HG03342 (cell line): ENCODE data around the gene SOX6.
"Not testable (repeated sequence)": the region's sequence is repeated elsewhere in the genome, so short reads cannot be mapped to it uniquely, and the experiment has no call there.

Source experiments
- ATAC-seq: cut with Tn5 transposase; IDR thresholded peaks from one replicate; pipeline ENCODE4 v1.9.1; 2021; ENCODE audit warnings: mild to moderate bottlenecking, moderate library complexity; ENCODE audit not compliant: unreplicated experiment

The SOX6 gene

DNA sequence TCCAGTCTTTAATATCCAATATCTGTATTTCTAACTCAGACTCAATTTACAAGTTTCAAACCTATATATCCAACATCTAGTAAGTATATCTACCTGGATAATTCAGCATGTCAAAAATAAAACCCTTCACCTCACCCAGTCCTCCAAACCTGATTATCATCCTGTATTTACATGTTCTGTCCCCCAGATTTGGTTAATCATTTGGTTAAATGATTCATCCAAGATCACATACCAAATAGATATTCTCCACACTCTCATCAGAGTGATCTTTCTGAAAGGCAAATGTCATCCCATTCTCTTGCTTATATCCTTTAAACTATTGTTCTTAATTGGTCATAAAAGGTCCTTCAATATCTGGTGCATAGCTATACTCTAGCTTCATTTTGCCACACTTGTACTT lies 199.0 kb downstream of the SOX6 start:
- ATAC-seq, result no peak

DNA sequence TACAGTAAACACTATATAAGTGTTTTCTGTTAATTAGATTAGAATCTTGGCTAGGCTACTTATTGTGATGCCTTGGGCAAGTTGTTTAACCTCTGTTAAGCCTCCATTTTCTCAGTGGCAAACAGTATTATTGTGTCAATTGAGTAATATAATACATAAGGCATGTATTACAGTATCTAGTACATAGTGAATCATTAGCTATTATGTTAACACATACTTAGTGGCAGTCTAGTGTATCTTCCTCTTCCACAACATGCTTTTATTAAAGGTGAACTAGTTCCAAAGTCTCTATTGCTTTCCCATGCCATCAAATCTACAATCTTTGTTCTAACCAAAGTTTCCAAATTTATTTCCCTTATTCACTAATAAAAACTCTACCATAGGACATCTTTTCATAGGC lies 200.9 kb downstream of the SOX6 start:
- ATAC-seq, result no peak

DNA sequence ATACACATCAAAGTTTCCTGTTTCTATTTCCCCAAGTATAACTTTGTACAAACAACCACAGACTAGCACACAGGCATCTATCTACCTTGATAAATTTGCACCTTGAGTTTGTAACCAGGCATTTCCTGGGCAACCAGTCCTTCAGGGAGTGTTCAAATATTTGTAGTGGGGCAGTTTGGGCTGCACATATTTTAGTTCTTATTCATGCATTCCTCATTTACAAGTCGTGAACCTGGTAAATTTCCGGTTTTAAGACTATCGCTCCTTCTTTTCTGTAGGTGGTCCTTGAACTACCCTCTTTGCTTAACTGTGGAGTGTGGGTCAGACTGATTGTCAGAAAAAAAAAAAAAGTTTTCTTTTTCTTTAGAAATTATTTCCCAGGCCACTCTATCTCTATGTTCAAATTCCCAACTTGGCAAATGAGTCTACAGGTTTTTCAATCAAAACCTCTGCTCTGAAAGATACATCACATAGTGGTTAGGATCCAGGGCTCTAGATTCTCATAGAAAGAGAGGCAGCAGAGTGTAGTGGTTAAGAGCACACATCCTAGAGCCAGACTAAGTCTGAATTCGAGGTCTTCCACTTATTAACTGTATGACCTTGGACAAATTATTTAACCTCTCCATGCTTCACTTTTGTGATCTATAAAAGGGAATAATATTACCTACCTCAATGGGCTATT lies 201.5 kb downstream of the SOX6 start:
- no peak for ATAC-seq

DNA sequence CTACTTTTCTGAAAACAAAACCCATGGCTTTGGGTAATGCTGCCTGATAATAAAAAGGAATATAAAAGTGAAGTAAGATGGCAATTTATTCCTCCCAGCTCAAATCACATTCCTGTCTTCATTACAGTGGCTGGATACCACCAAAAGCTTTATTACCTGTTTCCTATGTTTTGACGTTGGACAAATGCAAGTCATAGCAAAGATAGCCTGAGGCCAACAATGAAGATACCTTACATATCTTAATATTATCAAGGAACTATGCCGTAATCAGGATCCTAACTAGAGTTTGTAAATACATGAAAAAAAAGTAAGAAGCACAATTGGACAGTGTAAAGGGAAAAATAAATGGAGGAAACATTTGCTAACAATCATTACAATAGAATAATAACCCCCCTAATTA lies 202.4 kb downstream of the SOX6 start:
- no peak for ATAC-seq

DNA sequence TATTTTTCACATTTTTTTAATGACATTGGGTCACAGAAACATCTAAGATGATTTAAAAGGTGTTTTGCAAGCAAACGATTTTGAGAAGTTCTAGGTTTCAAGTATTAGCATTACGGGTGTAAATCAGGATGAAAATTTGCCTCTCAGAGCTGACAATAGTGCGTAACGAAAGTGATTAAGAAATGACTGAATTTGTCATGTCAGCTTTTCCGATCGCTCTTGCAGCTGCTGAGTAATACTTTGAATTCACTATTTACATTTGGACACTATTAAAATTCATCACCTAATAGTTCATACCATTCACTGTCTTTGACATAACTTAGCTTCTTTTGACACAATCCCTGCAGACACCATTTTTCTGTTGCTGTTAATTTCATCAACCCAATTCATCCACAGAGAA lies 205.2 kb downstream of the SOX6 start:
- ATAC-seq, result no peak

DNA sequence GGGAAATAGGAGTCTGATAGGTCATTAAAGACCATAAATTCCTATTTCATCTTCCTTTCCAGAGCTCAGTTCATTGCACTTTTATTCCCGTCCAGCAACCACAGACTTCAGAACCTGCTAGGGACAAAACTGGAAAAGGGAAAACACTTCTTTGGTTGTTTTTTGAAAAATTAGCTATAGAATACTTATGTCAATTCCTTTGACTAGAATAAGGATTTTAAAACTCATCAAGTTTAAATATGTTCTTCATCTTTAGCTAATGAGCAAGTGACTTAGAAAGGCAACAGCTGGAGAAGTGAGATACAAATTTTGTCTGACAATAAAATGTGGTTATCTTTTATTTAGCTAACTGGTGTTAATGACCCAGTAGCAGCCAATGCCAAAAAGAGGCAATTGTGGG lies 206.9 kb downstream of the SOX6 start:
- no peak for ATAC-seq

DNA sequence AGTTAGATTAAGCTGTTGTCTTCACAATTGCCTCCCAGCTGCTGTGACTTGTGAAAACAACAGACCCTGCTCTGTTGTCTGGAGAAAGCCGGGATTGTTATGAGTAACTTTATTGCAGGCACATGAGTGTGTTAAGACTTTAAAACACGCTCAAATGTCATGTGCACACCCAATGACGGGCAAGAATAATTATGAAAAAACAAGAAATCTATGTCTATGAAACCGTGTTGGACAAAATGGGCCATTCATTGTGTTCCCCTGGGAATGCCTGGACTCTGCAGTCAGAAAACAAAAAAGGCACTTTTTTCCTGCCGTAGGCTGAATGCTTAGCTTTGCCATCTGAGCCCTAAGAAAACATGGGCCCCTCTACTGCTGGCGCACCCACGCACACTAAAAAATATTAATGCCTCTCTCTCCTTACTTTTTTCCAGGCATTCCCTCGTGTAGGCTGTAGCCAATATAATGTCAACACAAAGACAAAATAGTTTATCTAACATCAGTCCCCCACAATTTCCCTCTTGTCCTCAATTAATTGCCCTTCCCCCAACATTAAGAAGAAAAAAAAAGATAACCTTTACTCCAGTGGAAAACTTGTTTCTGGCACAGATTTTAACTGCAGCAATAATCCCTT lies 207.9 kb downstream of the SOX6 start:
- ATAC-seq, result no peak

DNA sequence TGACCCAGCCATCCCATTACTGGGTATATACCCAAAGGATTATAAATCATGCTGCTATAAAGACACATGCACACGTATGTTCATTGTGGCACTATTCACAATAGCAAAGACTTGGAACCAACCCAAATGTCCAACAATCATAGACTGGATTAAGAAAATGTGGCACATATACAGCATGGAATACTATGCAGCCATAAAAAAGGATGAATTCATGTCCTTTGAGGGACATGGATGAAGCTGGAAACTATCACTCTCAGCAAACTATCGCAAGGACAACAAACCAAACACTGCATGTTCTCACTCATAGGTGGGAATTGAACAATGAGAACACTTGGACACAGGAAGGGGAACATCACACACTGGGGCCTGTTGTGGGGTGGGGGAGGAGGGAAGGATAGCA lies 209.4 kb downstream of the SOX6 start:
- ATAC-seq, result not testable (repeated sequence)

DNA sequence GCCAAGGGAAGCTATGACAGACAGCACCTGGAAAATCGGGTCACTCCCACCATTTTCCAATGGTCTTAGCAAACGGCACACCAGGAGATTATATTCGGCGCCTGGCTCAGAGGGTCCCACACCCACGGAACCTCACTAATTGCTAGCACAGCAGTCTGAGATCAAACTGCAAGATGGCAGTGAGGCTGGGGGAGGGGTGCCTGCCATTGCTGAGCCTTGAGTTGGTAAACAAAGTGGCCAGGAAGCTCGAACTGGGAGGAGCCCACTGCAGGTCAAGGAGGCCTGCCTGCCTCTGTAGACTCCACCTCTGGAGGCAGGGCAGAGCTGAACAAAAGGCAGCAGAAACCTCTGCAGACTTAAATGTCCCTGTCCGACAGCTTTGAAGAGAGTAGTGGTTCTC lies 214.7 kb downstream of the SOX6 start:
- not testable (repeated sequence) for ATAC-seq

DNA sequence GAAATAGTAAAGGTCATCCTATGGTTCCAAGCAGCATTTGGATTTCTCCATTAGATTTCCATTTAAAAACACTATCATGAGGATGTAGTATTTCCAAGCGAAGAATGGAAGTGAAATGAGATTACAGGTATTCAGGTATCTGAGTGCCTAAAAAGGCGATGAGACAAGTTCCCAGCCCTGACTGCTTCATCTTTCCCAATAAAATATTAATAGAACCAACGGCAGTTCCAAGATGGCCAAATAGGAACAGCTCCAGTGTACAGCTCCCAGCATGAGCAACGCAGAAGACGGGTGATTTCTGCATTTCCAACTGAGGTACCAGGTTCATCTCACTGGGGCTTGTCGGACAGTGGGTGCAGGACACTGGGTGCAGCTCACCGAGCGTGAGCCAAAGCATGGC lies 215.2 kb downstream of the SOX6 start:
- not testable (repeated sequence) for ATAC-seq

DNA sequence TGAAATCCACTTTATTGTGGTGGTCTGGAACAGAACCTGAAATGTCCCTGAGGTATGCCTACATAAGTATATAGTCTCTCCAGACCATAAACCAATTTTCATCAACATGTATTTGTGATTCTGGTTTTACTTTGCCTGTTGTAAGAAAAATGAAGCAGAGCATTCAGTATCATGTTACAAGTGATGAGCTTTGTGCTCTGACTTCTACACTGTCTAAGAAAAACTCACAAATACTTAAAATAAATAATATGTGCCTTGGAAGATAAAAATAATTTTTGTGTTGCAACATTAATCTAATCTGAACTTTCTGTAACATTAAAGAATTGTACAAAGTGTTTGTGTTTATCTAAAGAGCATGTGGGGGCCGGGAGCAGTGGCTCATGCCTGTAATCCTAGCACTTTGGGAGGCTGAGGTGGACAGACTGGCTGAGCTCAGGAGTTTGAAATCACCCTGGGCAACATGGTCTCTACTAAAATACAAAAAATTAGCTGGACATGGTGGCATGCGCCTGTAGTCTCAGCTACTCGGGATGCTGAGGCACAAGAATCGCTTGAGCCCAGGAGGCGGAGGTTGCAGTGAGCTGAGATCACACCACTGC lies 219.5 kb downstream of the SOX6 start:
- no peak for ATAC-seq

DNA sequence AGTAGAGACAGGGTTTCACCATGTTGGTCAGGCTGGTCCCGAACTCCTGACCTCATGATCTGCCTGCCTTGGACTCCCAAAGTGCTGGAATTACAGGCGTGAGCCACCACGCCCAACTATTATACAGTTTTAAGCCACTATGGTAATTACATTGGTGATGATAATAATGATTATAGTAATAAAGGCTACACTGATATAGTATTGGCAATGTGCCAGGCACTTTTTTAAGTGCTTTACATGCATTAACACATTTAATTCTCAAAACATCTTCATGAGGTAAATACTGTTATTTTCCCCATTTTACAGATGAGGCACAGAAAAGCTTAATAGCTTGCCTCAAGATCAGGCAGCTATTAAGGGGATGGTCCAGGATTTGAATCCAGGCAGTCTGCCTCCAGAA lies 222.5 kb downstream of the SOX6 start:
- ATAC-seq, result no peak

DNA sequence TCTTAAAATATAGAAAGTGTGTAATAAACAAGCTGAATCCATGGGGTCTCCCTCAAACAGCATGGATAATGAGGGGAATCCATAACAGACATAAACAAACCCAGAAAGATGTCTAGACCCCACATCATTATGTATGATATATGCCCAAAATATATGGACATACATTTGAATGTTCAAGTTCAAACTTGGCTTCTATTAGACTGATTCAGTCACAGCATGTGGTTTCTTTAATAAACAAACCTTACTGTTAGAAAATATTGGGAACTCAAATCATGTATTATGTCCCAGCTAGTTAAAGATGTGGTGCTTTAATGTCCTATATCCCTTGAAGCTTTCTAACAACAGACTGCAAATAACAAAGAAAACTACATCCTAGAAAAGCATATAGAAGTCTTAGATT lies 228.6 kb downstream of the SOX6 start:
- no peak for ATAC-seq

DNA sequence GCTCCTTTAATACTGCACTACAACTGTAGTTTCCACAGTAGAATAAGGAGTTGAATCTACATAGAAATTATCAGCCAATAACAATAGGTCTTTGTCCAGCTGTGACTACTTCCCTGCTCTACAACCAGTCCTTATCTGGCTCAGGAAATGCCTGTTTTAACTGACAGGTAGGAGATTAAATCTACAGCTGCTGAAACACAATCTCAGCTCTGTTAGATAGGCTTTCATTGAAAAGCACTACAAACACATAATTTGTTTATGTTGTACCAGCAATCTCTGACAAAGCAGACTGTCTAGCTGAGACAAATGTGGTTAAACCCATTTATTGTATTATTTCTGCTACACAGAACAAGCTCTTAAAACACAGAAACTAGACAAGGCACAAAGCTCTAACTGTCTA lies 230.0 kb downstream of the SOX6 start:
- no peak for ATAC-seq

DNA sequence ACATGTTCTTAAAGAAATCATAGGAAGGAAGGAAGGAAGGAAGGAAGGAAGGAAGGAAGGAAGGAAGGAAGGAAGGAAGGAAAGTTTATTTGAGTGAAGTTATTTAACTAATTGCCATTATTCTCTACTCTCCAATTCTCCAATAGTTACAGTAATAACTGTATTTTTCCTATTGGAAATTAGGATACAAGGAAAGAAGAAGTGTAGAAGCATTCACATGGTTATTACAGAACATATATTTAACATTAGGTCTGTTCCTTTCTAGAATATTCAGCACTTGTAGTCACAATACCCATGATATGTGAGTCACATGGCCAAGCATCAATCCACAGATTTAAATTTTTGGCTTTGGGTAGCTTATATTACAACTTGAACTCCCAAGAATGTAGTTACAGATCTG lies 230.6 kb downstream of the SOX6 start:
- ATAC-seq, result no peak

DNA sequence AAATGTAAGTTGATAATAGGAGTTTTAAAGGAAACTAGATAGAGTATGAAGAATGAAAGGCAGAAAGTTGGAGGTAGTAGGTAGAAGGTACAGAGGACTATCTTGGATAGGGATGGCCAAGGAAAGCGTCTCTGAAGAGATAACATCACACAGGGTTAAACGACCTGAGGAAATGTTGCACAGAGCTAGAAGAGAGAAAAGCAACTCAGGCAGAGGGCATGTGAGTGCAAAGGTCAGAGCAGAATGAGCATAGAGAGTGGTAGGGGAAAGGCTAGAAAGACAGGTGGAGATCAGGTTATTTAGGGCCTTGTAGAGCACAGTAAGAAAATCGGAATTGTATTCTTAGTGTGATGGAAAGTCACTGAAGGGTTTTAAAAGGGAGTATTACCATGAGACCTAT lies 232.0 kb downstream of the SOX6 start:
- no peak for ATAC-seq

DNA sequence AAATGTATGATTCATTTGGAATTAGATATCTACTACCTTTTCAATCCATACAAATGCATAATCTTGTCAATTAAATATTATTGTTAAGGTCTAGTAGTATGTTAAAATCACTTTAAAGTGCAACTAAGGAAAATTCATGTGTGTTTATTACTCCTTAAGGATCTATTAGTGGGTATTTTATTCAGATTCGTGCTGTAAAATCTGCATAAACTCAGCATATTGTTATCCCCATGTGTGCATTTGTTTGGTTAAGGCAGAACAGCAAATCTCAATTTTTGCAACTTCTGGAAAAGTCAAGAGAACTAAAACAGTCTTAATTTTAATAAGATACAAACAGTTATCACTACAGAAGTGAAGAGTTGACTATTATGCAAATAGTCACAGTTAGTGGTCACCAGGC lies 234.5 kb downstream of the SOX6 start:
- ATAC-seq, result no peak

DNA sequence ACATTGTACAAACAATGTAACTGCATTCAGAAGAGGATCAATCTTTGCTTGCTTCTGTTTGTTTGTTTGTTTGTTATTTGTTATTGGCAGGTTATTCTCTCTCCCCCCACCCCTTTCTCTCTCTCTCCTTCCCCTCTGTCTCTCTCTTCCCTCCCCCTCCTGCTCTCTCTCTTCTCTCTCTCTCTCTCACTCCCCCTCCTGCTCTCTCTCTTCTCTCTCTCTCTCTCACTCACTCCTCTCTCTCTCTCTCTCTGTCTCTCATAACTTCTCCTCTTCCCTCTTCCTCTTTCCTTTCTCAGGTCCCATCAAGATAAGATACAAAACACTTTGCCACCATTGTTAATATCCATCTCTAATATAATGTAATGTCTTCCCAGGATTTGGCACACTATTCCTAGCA lies 236.3 kb downstream of the SOX6 start:
- ATAC-seq, result no peak

DNA sequence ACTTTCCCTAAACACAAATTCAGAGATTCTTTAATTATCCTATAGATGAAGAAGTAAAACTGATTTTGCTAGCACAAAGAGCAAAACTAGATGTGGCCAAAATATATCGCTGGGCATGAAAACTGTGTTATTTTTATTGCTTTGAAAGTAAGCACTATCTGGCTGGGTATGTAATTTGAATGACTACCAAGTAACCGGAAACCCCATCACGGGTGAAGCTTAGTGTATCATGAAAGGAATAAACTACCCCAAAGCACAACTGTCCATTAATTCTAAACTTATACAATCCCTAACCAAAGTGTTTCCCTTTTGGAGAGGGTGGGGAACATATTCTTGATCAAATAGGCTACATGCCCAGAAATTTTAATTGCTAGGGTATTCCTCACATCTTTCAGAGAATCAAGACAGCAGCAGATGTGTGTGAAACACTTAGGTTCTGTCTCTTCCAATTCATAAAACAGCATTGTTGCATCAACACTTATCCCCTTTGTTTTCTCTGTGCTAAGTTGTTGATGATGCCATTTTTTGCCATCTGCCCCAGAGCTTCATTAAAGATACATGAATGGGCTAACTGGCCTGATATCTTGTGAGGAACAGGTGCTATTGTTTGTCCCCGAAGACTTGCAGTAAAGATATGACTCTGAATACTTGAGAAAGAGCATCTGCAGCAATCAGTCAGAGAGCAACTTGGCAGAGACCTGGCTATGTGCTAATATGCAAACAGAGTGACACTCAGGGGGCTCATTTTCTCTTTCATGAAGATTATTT lies 238.2 kb downstream of the SOX6 start:
- no peak for ATAC-seq

DNA sequence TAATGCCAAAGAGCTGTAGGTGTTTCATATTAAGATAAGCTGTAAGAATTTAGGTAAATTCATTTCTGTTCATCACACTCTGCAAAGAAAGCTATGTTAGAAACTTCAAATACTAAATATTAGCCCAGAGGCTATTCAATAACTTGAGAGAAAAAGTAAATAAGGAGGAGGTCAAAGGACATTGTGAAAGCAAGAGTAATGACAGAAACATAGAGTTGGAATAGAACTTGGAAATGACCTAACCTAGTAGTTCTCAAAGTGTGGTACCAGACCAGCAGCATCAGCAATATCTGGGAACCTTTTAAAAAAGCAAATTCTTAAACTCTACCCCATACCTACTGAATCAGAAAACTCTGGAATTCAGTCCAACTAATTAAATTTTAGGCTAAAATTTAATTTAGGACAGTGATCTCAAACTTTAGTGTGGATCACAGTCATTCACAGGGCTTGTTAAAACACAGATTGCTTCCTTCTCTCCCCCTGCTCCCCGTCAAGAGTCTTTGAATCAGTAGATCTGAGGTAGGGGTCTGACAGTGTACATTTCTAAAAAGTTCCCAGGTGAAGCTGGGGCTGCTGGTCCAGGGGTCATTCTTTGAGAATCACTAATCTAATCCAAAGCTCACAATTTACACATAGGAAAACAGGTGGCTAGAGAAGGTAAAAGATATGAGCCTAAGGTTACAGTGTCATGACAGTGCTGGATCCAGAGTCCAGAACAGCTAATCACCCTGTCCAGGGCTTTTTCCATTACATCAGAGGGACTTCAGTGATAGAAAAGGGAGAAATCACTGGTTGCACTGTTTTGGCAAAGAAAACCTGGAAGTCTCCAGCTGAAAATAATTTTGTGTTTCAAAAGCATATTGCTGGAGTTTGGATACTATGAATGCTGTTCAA lies 241.1 kb downstream of the SOX6 start:
- no peak for ATAC-seq

DNA sequence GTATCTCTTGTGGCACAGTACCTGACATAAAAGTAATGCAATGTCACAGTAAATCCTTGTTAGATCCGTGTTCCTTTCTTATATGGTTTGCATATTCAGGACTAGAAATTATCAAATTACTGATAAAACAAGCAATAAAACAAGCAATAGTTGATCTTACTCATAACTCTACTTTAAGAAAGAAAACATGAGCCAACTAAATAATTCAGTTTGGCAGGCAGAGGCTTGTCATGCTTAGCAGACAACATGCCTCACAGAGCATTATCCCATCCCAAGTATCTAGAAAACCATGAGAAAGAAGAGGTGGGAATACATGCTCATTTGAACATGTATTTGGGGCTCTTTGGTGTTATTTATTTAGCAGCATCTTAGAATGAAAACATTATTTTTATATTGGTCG lies 241.9 kb downstream of the SOX6 start:
- no peak for ATAC-seq
